Activated CD4-positive, alpha-beta T cell treated with anti-CD3 and anti-CD28 coated beads for 48 hours (primary cell): Measurements from ENCODE around the gene SCYL3.
A peak's percentile ranks its signal among the peaks of the same experiment; 100 is the strongest.
"Not testable (repeated sequence)": the region's sequence is repeated elsewhere in the genome, so short reads cannot be mapped to it uniquely, and the experiment has no call there.

Experiments
- DNase-seq: peaks from one replicate; pipeline ENCODE4 v3.0.0-alpha.2; 2020

Gene SCYL3

DNA sequence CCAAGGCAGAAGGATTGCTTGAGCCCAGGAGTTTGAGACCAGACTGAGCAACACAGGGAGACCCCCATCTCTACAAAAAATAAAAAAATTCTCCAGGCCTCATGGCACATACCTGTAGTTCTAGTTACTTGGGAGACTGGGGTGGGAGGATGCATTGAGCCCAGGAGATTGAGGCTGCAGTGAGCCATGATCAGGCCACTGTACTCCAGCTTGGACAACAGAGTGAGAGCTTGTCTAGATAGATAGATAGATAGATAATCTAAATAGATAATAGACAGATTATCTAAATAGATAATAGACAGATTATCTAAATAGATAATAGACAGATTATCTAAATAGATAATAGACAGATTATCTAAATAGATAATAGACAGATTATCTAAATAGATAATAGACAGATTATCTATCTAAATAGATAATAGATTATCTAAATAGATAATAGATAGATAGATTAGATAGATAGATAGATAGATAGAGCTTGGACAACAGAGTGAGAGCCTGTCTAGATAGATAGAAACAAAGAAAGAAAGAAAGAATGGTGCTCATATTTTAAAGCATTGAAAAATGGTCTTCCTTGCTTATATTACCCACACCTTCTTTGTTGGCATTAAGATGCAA, 82.2 kb downstream of the SCYL3 start:
- DNase-seq = not testable (repeated sequence)

GRCh38 chr1:169809370-169810095, 84.2 kb downstream of the SCYL3 start:
- peak; percentile 16 for DNase-seq

DNA sequence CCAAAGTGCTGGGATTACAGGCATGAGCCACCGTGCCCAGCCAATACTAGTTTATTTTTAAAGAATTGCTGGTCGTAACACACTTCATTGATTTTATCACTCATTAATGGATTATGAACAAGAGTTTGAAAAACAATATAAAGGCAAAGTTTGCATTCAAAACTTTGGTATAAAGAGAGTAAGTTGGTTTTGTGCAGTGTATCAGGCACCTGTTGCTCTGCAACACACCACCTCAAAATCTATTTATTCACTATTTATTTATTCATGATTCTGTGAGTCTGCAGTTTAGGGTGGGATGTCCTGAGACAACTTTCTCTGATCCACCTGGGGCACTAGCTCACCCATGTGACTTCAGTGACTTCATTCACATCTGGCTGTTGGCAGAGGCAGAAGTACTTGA, 88.8 kb downstream of the SCYL3 start:
- no peak for DNase-seq

GRCh38 chr1:169802888-169803287, 90.8 kb downstream of the SCYL3 start:
- no peak for DNase-seq
